Hepatocyte (in vitro differentiated cells): ENCODE data around the gene NR3C2. TPM values are rescaled to one million over a fixed set of nuclear protein-coding genes. Genes with fewer than 3 reads are reported as not detected.

Source experiments
- DNase-seq: peaks from one replicate; pipeline ENCODE4 v3.0.0-alpha.2; 2016; ENCODE audit warnings: low spot score
- H2AFZ ChIP-seq: fragments of 200-600 bp; sonication (generic); 2 replicates; pipeline ENCODE4 v1.6.0; 2016; ENCODE audit warnings: antibody characterized with exemption, mild to moderate bottlenecking
- H3K27ac ChIP-seq: fragments of 200-600 bp; sonication (generic); 2 replicates; pipeline ENCODE4 v1.5.1; 2016; ENCODE audit warnings: mild to moderate bottlenecking
- H3K27me3 ChIP-seq: fragments of 200-600 bp; sonication (generic); 2 replicates; pipeline ENCODE4 v1.6.1; 2016
- H3K36me3 ChIP-seq: fragments of 200-600 bp; sonication (generic); replicated peaks from 2 replicates; pipeline ENCODE4 v1.5.1; 2016; ENCODE audit warnings: low read depth; ENCODE audit not compliant: insufficient read depth
- H3K4me1 ChIP-seq: fragments of 200-600 bp; sonication (generic); 2 replicates; pipeline ENCODE4 v1.5.1; 2016; ENCODE audit warnings: mild to moderate bottlenecking, moderate library complexity; ENCODE audit not compliant: insufficient read depth
- H3K4me2 ChIP-seq: fragments of 200-600 bp; sonication (generic); 2 replicates; pipeline ENCODE4 v1.6.0; 2016
- H3K4me3 ChIP-seq: fragments of 200-600 bp; sonication (generic); 2 replicates; pipeline ENCODE4 v1.5.1; 2016; ENCODE audit warnings: mild to moderate bottlenecking
- H3K79me2 ChIP-seq: fragments of 200-600 bp; sonication (generic); 2 replicates; pipeline ENCODE4 v1.6.0; 2017; ENCODE audit warnings: mild to moderate bottlenecking
- H3K9me2 ChIP-seq: fragments of 200-600 bp; sonication (generic); replicated peaks from 2 replicates; pipeline ENCODE4 v1.6.0; 2017; ENCODE audit warnings: mild to moderate bottlenecking; ENCODE audit not compliant: insufficient read depth
- H3K9me3 ChIP-seq: fragments of 200-600 bp; sonication (generic); 2 replicates; pipeline ENCODE4 v1.5.1; 2016; ENCODE audit warnings: low read depth, mild to moderate bottlenecking
- H4K20me1 ChIP-seq: fragments of 200-600 bp; sonication (generic); 2 replicates; pipeline ENCODE4 v1.6.0; 2016; ENCODE audit warnings: mild to moderate bottlenecking; ENCODE audit not compliant: insufficient read depth, poor library complexity, severe bottlenecking
- EZH2 ChIP-seq: fragments of 200-600 bp; sonication (generic); IDR thresholded peaks from 2 replicates; pipeline ENCODE4 v1.6.1; 2016; ENCODE audit warnings: antibody characterized with exemption, mild to moderate bottlenecking, borderline replicate concordance
- EZH2phosphoT487 ChIP-seq: fragments of 200-600 bp; sonication (generic); IDR thresholded peaks from one replicate; pipeline ENCODE4 v1.6.1; 2018; ENCODE audit warnings: antibody characterized with exemption, mild to moderate bottlenecking, low read depth, moderate library complexity; ENCODE audit not compliant: unreplicated experiment, severe bottlenecking
- WGBS: methylation state at CpG from one replicate; pipeline ENCODE4 v1.1.6; 2016; ENCODE audit warnings: low lambda C conversion rate; ENCODE audit errors: missing lambda C conversion rate; 5-methylcytosine and 5-hydroxymethylcytosine counted together
- polyA plus RNA-seq: library from polyadenylated mRNA; unstranded; fragments of >200 nt; fragmentation: Nextera tagmentation; extraction: Ambion mirVana; gene quantifications from 2 replicates; pipeline ENCODE4 v1.2.1, GENCODE V29; 2016
- total RNA-seq: library from RNA; depleted of rRNA; stranded (reverse); fragments of >200 nt; gene quantifications from 2 replicates; pipeline ENCODE4 v1.2.3, GENCODE V29; 2014
- TF ChIP-seq, protein P1 (sequence below): fragments of 200-600 bp; sonication (generic); IDR thresholded peaks from 2 replicates; pipeline ENCODE4 v1.5.1; 2016; ENCODE audit warnings: antibody characterized with exemption, mild to moderate bottlenecking; ENCODE audit not compliant: poor library complexity

Gene NR3C2
- total and polyA plus RNA-seq, 2 experiments from 2014 or later, result 2.3 to 7.1 TPM

DNA sequence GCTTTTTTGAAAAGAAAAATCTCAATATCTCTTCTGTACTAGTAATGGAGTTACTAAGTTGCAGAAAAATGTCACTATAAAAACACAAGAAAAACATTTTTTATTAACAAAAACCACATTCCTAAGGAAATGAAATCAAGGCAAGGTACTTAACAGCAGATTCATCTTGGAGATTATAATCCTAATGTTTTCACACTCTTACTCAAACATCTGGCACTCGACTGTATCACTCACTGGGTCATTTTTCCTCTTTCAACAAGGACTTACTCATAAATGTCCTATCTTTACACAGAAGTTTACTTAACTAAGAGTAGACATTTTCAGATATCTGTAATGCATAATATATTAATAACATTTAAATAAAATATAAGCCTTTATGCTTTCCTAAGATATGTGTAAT is 216.6 kb downstream of the NR3C2 start:
- 28% methylated on average over 1 of the region's 1 CpG for WGBS
- H3K27me3 ChIP-seq, result no peaks in the 10 kb centered on the region
- H3K27ac ChIP-seq, result no peak overlapping the region
- H3K4me2 ChIP-seq, result no peak overlapping the region
- H3K4me1 ChIP-seq, result peaks cover 7% of the 10 kb centered on the region
- no peak overlapping the region for H2AFZ ChIP-seq
- no peak for DNase-seq
- H3K4me3 ChIP-seq, result no peak overlapping the region
- H3K79me2 ChIP-seq, result no peaks in the 10 kb centered on the region
- H3K9me2 ChIP-seq, result no peaks in the 10 kb centered on the region
- no peaks in the 10 kb centered on the region for H3K9me3 ChIP-seq
- no peaks in the 10 kb centered on the region for H4K20me1 ChIP-seq
- H3K36me3 ChIP-seq, result no peaks in the 10 kb centered on the region
- TF ChIP-seq EZH2, result no peak
- TF ChIP-seq EZH2phosphoT487, result no peak
- TF ChIP-seq, protein P1, sequence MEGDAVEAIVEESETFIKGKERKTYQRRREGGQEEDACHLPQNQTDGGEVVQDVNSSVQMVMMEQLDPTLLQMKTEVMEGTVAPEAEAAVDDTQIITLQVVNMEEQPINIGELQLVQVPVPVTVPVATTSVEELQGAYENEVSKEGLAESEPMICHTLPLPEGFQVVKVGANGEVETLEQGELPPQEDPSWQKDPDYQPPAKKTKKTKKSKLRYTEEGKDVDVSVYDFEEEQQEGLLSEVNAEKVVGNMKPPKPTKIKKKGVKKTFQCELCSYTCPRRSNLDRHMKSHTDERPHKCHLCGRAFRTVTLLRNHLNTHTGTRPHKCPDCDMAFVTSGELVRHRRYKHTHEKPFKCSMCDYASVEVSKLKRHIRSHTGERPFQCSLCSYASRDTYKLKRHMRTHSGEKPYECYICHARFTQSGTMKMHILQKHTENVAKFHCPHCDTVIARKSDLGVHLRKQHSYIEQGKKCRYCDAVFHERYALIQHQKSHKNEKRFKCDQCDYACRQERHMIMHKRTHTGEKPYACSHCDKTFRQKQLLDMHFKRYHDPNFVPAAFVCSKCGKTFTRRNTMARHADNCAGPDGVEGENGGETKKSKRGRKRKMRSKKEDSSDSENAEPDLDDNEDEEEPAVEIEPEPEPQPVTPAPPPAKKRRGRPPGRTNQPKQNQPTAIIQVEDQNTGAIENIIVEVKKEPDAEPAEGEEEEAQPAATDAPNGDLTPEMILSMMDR, result no peak

DNA sequence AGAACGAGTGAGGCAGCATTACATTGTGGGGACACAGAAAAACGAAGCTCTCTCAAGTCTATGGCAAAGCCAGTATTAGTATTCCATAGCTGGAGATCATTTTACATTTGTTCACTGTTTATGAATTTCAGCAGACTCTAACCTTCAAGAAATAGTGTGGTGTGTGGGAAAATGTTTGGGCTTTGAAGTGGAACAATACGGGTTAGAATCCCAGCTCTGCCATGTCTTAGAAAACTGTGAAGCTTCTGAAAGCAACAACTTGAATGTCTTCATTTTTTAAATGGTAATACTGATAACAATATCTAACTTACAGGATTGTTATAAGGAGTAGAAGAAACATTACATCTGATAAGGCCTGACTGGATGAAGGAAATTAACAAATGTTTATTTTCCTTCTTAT is 217.7 kb downstream of the NR3C2 start:
- 44% methylated on average over 3 of the region's 3 CpGs for WGBS
- Histone ChIP-seq H3K4me3 (no peak overlapping the region), H3K4me2 (no peak overlapping the region), H3K9me2 (no peaks in the 10 kb centered on the region), H3K27ac (no peak overlapping the region), H3K36me3 (no peaks in the 10 kb centered on the region), H3K4me1 (peaks cover under 1% of the 10 kb centered on the region), H2AFZ (no peak overlapping the region), H3K27me3 (no peaks in the 10 kb centered on the region), H4K20me1 (no peaks in the 10 kb centered on the region), H3K79me2 (no peaks in the 10 kb centered on the region), H3K9me3 (no peaks in the 10 kb centered on the region)
- TF ChIP-seq EZH2 (no peak), EZH2phosphoT487 (no peak)
- TF ChIP-seq, protein P1, result no peak
- DNase-seq, result no peak

DNA sequence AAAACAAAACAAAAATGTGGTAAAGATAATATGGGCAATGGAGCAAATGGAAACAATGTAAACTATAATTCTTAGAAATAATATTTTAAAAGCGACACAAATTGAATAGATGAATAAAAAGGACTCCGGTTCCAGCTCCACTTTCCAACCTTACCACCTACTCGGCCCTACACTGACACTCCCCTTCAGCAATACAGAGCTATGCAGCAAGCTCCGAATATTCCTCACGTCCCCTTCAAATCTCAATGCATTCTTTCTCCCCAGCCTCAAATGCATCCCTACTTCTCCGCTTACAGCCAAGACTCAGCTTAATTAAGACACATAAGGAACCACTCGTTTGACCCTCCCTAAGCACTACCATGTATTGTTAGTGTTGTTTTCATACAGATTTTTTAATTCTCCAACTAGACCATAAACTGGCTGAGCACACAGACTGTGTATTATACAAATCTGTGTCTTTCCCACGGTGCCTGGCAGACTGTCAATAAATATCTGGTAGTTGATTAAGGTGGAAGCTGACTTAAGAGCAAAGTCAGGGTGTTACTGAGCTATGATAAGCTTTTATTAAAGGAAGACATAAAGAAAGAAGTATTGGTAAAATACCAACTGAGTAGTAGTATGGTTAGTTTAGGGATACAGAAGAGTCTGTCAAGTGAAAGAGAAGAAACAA is 219.1 kb downstream of the NR3C2 start:
- no peaks in the 10 kb centered on the region for H3K79me2 ChIP-seq
- no peaks in the 10 kb centered on the region for H3K4me1 ChIP-seq
- DNase-seq, result no peak
- no peak overlapping the region for H3K27ac ChIP-seq
- no peak overlapping the region for H2AFZ ChIP-seq
- no peak overlapping the region for H3K4me2 ChIP-seq
- H3K27me3 ChIP-seq, result no peaks in the 10 kb centered on the region
- WGBS, result 74% methylated on average over 8 of the region's 8 CpGs
- no peaks in the 10 kb centered on the region for H3K36me3 ChIP-seq
- H3K9me2 ChIP-seq, result no peaks in the 10 kb centered on the region
- no peak for TF ChIP-seq EZH2phosphoT487
- TF ChIP-seq, protein P1, result no peak
- no peak for TF ChIP-seq EZH2
- no peaks in the 10 kb centered on the region for H4K20me1 ChIP-seq
- no peaks in the 10 kb centered on the region for H3K9me3 ChIP-seq
- H3K4me3 ChIP-seq, result no peak overlapping the region
